Astrocyte of the spinal cord (primary cell): ENCODE measurements around the gene LBX1.

Experiments
- DNase-seq: peaks from one replicate; pipeline ENCODE4 v3.0.0; 2011; ENCODE audit warnings: low read depth, low spot score
- H3K4me3 ChIP-seq: 2 replicates; pipeline ENCODE4 v1.5.1; 2011; ENCODE audit warnings: low read depth, mild to moderate bottlenecking, low read length, moderate library complexity
- CTCF ChIP-seq: IDR thresholded peaks from 2 replicates; pipeline ENCODE4 v1.5.1; 2012; ENCODE audit warnings: low read depth, mild to moderate bottlenecking, low read length, inconsistent platforms
- in situ Hi-C: cut with HindIII; loops from 2 replicates; pipeline ENCODE4 v1.10.0; 2017; ENCODE audit warnings: low sequenced_read_pairs

LBX1 gene

GRCh38 chr10:101258179-101258885 is 29.1 kb upstream of the LBX1 start:
- DNase-seq: no peak
- in situ Hi-C loops: no loop called here
- no peak overlapping the region for H3K4me3 ChIP-seq
- TF ChIP-seq CTCF: no peak

GRCh38 chr10:101257491-101257890 is 28.2 kb upstream of the LBX1 start:
- no peak for TF ChIP-seq CTCF
- H3K4me3 ChIP-seq: no peak overlapping the region
- no peak for DNase-seq
- in situ Hi-C loops: no loop called here

- no peak for TF ChIP-seq CTCF
- in situ Hi-C loops: no loop called here
- no peak for DNase-seq
- no peak overlapping the region for H3K4me3 ChIP-seq
These were observed 27.8 kb upstream of the LBX1 start for GRCh38 chr10:101257084-101257483.

GRCh38 chr10:101256387-101256786 is 27.1 kb upstream of the LBX1 start:
- no peak for TF ChIP-seq CTCF
- no peak for DNase-seq
- no peak overlapping the region for H3K4me3 ChIP-seq
- in situ Hi-C loops: no loop called here

GRCh38 chr10:101250136-101250535 is 20.9 kb upstream of the LBX1 start:
- no peak for DNase-seq
- no peak for TF ChIP-seq CTCF
- in situ Hi-C loops: no loop called here
- no peak overlapping the region for H3K4me3 ChIP-seq

GRCh38 chr10:101249171-101249581 is 19.9 kb upstream of the LBX1 start:
- no peak for TF ChIP-seq CTCF
- in situ Hi-C loops: no loop called here
- no peak overlapping the region for H3K4me3 ChIP-seq

More at GRCh38 chr10:101249171-101249581, 19.9 kb upstream of the LBX1 start:
- DNase-seq: no peak
